ENCODE results near the gene MTAP.

The MTAP gene

GRCh38 chr9:21802418-21803000 lies at the start of gene MTAP:
MTAP (plus strand) TSS chr9:21802636; CDS start chr9:21802749, 113 bp downstream.
- H3K4me3 ChIP-seq, result peak within 1 kb of the TSS; percentile 69
- peak; percentile 94 to 96 for DNase-seq (ENCODE audit: low spot score in 2 of 2)
- H3K36me3 ChIP-seq (replicated peaks), result peaks cover 27% of the 10 kb centered on the region
- H3K27me3 ChIP-seq (ENCODE audit: low read depth), result peaks cover 14% of the 10 kb centered on the region
- in situ Hi-C loops (cut with MboI; ENCODE audit: low sequenced_read_pairs), result no loop called here
- peaks cover 22% of the 10 kb centered on the region for H3K4me1 ChIP-seq
- H3K9me3 ChIP-seq, result no peaks in the 10 kb centered on the region

GRCh38 chr9:21753523-21753922 lies 48.9 kb upstream of the MTAP start:
- DNase-seq (ENCODE audit: low spot score in 2 of 2), result no peak
- Histone ChIP-seq H3K4me3 (no peak overlapping the region), H3K27me3 (ENCODE audit: low read depth) (no peaks in the 10 kb centered on the region), H3K4me1 (peaks cover 33% of the 10 kb centered on the region), H3K9me3 (no peaks in the 10 kb centered on the region), H3K36me3 (replicated peaks) (no peaks in the 10 kb centered on the region)
- in situ Hi-C loops (cut with MboI; ENCODE audit: low sequenced_read_pairs), result no loop called here

DNA sequence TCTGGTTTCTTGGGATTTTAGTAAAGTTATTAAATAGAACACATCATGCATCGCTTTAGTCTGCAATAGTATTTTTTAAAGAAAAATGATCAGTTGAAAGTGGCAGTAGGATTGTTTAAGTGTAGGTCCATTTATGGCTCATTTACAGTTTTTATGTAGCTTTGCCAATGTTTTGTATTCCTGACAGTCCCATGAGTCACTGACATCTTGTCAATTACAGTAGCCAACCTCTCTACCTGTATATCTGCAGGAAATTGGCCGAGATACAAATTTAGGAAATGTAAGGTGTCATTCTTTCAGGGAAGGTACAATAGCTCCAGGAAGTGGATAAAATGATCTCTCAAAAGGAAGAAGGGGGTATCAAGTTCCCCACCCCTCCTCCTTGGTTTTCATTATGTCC lies 47.7 kb upstream of the MTAP start:
- in situ Hi-C loops (cut with MboI; ENCODE audit: low sequenced_read_pairs), result no loop called here
- H3K4me3 ChIP-seq, result no peak overlapping the region
- H3K27me3 ChIP-seq (ENCODE audit: low read depth), result no peaks in the 10 kb centered on the region

GRCh38 chr9:21758540-21758939 lies 43.9 kb upstream of the MTAP start:
- Histone ChIP-seq H3K4me1 (peaks cover 12% of the 10 kb centered on the region), H3K4me3 (no peak overlapping the region), H3K36me3 (replicated peaks) (no peaks in the 10 kb centered on the region), H3K27me3 (ENCODE audit: low read depth) (no peaks in the 10 kb centered on the region; the same call in 1 of the 2 replicates), H3K9me3 (no peaks in the 10 kb centered on the region)
- no peak for DNase-seq (ENCODE audit: low spot score in 2 of 2)
- in situ Hi-C loops (cut with MboI; ENCODE audit: low sequenced_read_pairs), result no loop called here

More for the DNA sequence above, 47.7 kb upstream of the MTAP start:
- Histone ChIP-seq H3K4me1 (peaks cover 33% of the 10 kb centered on the region), H3K36me3 (replicated peaks) (no peaks in the 10 kb centered on the region), H3K9me3 (no peaks in the 10 kb centered on the region)
- no peak for DNase-seq (ENCODE audit: low spot score in 2 of 2)

- H3K4me3 ChIP-seq, result no peak overlapping the region
- no peak for DNase-seq (ENCODE audit: low spot score in 2 of 2)
- no peaks in the 10 kb centered on the region for H3K9me3 ChIP-seq
- in situ Hi-C loops (cut with MboI; ENCODE audit: low sequenced_read_pairs), result no loop called here
- no peaks in the 10 kb centered on the region for H3K36me3 ChIP-seq (replicated peaks)
- H3K4me1 ChIP-seq, result no peaks in the 10 kb centered on the region
- H3K27me3 ChIP-seq (ENCODE audit: low read depth), result no peaks in the 10 kb centered on the region; the same call in 1 of the 2 replicates
Observed at GRCh38 chr9:21761309-21761901, 41.0 kb upstream of the MTAP start.

- Histone ChIP-seq H3K9me3 (no peaks in the 10 kb centered on the region), H3K27me3 (ENCODE audit: low read depth) (no peaks in the 10 kb centered on the region; the same call in 1 of the 2 replicates), H3K36me3 (replicated peaks) (no peaks in the 10 kb centered on the region), H3K4me3 (no peak overlapping the region), H3K4me1 (no peaks in the 10 kb centered on the region)
- in situ Hi-C loops (cut with MboI; ENCODE audit: low sequenced_read_pairs), result no loop called here
- no peak for DNase-seq (ENCODE audit: low spot score in 2 of 2)
Observed at GRCh38 chr9:21762064-21762463, 40.4 kb upstream of the MTAP start.

DNA sequence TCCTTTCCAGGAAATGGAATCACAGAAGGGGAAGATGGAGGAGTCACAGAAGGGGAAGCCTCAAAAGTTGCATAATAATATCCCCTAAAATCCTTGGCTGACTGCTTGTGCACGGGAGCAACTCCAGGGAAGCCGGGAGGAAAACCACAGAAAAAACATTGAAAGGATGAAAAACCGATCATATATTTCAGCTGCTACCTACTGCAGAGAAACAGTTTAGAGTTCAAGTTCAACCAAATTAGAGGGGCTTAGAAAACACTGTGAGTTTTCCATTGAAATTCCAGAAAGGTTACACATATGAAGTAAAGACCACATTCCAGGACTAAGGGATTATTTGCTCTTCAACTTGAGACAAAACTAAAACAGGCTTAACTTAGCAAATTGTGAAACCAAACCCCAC lies 37.6 kb upstream of the MTAP start:
- no peaks in the 10 kb centered on the region for H3K4me1 ChIP-seq
- H3K4me3 ChIP-seq, result no peak overlapping the region
- H3K27me3 ChIP-seq (ENCODE audit: low read depth), result no peaks in the 10 kb centered on the region; the same call in 1 of the 2 replicates
- no peaks in the 10 kb centered on the region for H3K9me3 ChIP-seq
- in situ Hi-C loops (cut with MboI; ENCODE audit: low sequenced_read_pairs), result no loop called here
- no peak for DNase-seq (ENCODE audit: low spot score in 2 of 2)
- H3K36me3 ChIP-seq (replicated peaks), result no peaks in the 10 kb centered on the region

DNA sequence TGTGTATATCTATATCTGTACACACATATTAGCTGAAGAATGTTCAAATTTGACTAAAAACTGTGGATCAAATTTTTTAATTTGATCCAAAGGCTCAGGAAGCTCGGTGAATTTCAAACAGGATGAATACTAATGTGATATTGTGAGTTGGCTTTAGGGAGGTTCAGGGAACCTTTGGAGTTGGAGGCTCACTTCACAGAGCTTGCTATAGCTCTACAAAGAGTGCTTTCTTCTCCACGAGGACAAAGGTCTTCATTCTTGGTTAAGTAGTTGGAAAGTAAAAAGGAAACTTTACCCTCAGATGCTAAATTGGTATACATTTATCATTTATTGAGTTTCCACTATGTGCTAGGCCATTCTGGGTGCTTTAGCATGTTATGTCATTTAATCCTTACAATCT lies 36.3 kb upstream of the MTAP start:
- in situ Hi-C loops (cut with MboI; ENCODE audit: low sequenced_read_pairs), result no loop called here
- Histone ChIP-seq H3K4me3 (no peak overlapping the region), H3K27me3 (ENCODE audit: low read depth) (no peaks in the 10 kb centered on the region), H3K36me3 (replicated peaks) (no peaks in the 10 kb centered on the region), H3K4me1 (peaks cover 4% of the 10 kb centered on the region), H3K9me3 (no peaks in the 10 kb centered on the region)
- DNase-seq (ENCODE audit: low spot score in 2 of 2), result no peak

DNA sequence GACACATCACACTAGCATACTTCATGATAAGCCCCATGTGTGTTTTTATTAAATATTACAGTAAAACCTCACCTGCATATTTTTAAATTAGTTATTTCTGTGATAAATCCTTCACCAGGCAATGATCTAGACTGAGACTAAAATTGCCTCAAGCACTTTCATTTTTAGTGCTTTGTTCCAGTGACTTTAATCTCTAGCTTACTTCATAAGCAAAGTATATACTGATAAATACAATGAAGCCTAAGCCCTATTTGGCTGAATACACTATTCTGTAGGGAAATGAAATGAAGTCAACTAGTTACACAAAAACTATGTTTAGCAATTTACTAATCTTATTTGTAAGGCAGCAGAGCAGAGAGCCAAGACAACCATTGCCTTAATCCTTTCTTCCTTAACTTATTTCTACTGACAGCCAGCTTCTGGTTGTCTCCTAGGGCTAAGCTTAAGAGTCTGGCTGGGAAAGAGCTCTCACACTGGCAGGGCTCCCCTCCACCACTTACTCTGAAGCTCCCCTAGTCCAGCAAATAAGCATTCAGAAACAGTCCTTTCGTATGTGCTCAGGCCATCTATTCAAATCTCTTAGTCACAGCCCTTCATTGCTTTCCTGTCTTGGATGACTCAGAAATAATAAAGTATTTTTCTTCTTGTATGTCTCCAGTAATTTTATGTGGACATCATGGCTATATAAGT lies 31.4 kb upstream of the MTAP start:
- peak; percentile 51 to 90 for DNase-seq (ENCODE audit: low spot score in 2 of 2)
- in situ Hi-C loops (cut with MboI; ENCODE audit: low sequenced_read_pairs), result no loop called here

DNA sequence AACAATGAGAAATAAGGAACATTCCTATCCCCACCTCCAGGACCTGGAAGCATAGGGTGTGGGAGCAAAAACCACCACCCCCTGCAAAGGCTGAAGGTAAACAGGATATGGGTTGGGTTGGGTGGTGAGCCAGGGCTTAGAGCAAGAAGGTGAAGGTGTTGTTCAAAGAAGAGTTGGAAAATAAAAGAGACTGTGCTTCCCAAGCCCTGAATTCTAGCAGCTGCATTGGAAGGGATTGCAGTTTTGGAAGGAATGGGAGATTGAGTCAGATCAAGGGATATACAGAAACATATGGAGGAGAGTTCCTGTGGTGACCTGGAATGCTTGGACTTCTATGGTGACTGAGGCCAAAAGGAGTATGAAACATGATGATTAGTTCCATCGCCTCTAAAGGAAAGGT lies 24.7 kb upstream of the MTAP start:
- DNase-seq (ENCODE audit: low spot score in 2 of 2), result no peak
- Histone ChIP-seq H3K9me3 (no peaks in the 10 kb centered on the region), H3K4me3 (no peak overlapping the region), H3K27me3 (ENCODE audit: low read depth) (peaks cover 24% of the 10 kb centered on the region), H3K4me1 (peaks cover 13% of the 10 kb centered on the region), H3K36me3 (replicated peaks) (no peaks in the 10 kb centered on the region)
- in situ Hi-C loops (cut with MboI; ENCODE audit: low sequenced_read_pairs), result loop anchor here (25.0 kb wide), 1 partner anchor 315 kb away; no protein-coding TSS in a partner anchor

More for the DNA sequence above, 31.4 kb upstream of the MTAP start:
- H3K27me3 ChIP-seq (ENCODE audit: low read depth), result peaks cover 5% of the 10 kb centered on the region; the same call in 1 of the 2 replicates
- H3K36me3 ChIP-seq (replicated peaks), result no peaks in the 10 kb centered on the region
- no peak overlapping the region for H3K4me3 ChIP-seq
- H3K4me1 ChIP-seq, result peaks cover 16% of the 10 kb centered on the region
- no peaks in the 10 kb centered on the region for H3K9me3 ChIP-seq

DNA sequence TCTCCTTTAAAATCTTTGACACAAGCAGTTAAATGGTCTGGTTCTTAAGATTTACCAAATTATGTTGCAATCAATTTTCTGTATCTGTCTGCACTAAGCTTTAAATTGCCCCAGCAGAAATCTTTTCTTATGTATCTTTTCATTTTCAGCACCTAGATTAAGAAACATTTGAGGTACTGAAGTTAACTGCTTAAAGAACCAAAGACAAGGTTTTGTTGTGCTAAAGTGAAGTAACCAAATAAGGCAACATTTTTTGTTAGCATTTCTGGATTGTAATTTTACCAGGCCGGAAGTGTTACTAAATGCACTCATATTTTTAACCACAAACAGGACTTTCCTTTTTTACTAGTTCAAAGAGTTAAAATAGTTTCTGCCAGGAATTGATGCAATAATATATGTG lies 24.1 kb upstream of the MTAP start:
- peaks cover 13% of the 10 kb centered on the region for H3K4me1 ChIP-seq
- no peaks in the 10 kb centered on the region for H3K36me3 ChIP-seq (replicated peaks)
- in situ Hi-C loops (cut with MboI; ENCODE audit: low sequenced_read_pairs), result loop anchor here (25.0 kb wide), 1 partner anchor 316 kb away; no protein-coding TSS in a partner anchor
- peak in 1 of 2 experiments; percentile 72 for DNase-seq (ENCODE audit: low spot score in 2 of 2)
- no peaks in the 10 kb centered on the region for H3K9me3 ChIP-seq
- peaks cover 28% of the 10 kb centered on the region for H3K27me3 ChIP-seq (ENCODE audit: low read depth)
- H3K4me3 ChIP-seq, result no peak overlapping the region

DNA sequence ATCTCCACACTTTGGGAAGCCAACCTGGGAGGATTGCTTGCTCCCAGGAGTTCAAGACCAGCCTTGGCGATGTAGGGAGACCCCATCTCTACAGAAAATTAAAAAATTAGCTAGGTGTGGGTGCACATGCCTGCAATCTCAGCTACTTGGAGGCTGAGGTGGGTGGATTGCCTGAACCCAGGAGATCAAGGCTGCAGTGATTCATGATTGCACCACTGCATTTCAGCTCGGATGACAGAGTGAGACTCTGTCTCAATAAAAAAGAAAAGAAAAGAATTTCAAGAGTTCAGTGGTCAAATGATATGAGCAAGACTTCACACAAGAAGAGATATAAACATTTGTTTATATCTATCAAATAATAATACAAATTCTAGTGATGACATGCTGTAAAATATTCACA lies 23.0 kb upstream of the MTAP start:
- Histone ChIP-seq H3K27me3 (ENCODE audit: low read depth) (peaks cover 33% of the 10 kb centered on the region), H3K36me3 (replicated peaks) (no peaks in the 10 kb centered on the region), H3K4me3 (no peak overlapping the region), H3K9me3 (no peaks in the 10 kb centered on the region), H3K4me1 (peaks cover 13% of the 10 kb centered on the region)
- in situ Hi-C loops (cut with MboI; ENCODE audit: low sequenced_read_pairs), result loop anchor here (25.0 kb wide), 1 partner anchor 317 kb away; no protein-coding TSS in a partner anchor
- DNase-seq (ENCODE audit: low spot score in 2 of 2), result no peak

GRCh38 chr9:21781656-21782055 lies 20.8 kb upstream of the MTAP start:
- Histone ChIP-seq H3K36me3 (replicated peaks) (no peaks in the 10 kb centered on the region), H3K4me3 (no peak overlapping the region), H3K4me1 (peaks cover 13% of the 10 kb centered on the region), H3K27me3 (ENCODE audit: low read depth) (peaks cover 44% of the 10 kb centered on the region), H3K9me3 (no peaks in the 10 kb centered on the region)
- DNase-seq (ENCODE audit: low spot score in 2 of 2), result no peak
- in situ Hi-C loops (cut with MboI; ENCODE audit: low sequenced_read_pairs), result loop anchor here (25.0 kb wide), 1 partner anchor 319 kb away; no protein-coding TSS in a partner anchor

- no peaks in the 10 kb centered on the region for H3K9me3 ChIP-seq
- no peak for DNase-seq (ENCODE audit: low spot score in 2 of 2)
- peaks cover 13% of the 10 kb centered on the region for H3K4me1 ChIP-seq
- H3K4me3 ChIP-seq, result no peak overlapping the region
- no peaks in the 10 kb centered on the region for H3K36me3 ChIP-seq (replicated peaks)
- in situ Hi-C loops (cut with MboI; ENCODE audit: low sequenced_read_pairs), result loop anchor here (25.0 kb wide), 1 partner anchor 320 kb away; no protein-coding TSS in a partner anchor
- peaks cover 48% of the 10 kb centered on the region for H3K27me3 ChIP-seq (ENCODE audit: low read depth)
Observed at GRCh38 chr9:21782205-21782604, 20.2 kb upstream of the MTAP start.
